ENCODE data around the gene NDUFB3.
"Not testable (repeated sequence)": the region's sequence is repeated elsewhere in the genome, so short reads cannot be mapped to it uniquely, and the experiment has no call there.

The NDUFB3 gene

DNA sequence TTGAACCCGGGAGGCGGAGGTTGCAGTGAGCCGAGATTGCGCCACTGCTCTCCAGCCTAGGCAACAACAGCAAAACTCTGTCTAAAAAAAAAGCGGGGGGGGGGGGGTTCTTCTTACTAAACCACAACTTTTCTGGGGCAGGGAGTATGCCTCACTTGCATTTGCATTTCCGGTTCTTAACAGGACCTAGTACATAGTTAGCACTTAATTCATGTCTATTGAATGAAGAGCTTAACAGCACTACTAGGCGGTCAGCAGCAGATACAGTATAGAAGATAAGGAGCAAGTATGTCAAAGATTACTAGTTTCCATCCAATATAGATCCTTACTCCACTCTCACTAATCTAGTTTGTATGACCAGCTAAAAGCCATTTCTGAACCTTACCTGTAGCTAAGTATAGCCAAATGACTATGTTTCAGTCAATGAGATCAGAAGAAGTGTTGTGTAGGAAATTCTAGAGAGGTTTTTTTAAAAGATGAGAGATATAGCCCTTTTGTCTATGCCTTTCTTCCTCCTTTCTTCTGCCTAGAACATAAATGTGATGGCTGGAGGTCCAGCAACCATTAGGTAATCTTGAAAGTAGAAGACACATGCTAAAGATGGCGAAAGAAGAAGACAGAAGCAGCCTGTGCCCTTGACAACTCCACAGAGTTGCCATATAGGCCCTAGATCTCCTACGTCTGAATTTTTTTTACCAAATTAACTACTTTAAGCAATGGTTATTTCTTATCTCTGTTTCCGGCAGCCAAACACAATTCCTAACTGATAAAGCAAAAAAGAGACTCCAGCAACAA, 11.6 kb upstream of the NDUFB3 start:
- Mint-ChIP-seq H3K4me1 (ENCODE audit: low read depth in 2 of 2) (peaks cover 35 to 55% of the 10 kb centered on the region in 2 donors), H3K36me3 (ENCODE audit: insufficient read depth) (peaks cover 13% of the 10 kb centered on the region), H3K9me3 (no peaks in the 10 kb centered on the region), H3K4me3 (peak overlapping the region in 1 of 2 donors; percentile 21), H3K27me3 (no peaks in the 10 kb centered on the region), H3K27ac (peak overlapping the region; percentile 2 to 4)
- ATAC-seq (replicated peaks), result peak; percentile 92
- DNase-seq, result no peak

- not testable (repeated sequence) for DNase-seq; H3K27me3 Mint-ChIP-seq; ATAC-seq (replicated peaks); H3K36me3 Mint-ChIP-seq (ENCODE audit: insufficient read depth); H3K9me3 Mint-ChIP-seq; H3K4me3 Mint-ChIP-seq
- H3K27ac Mint-ChIP-seq, result peak overlapping the region; percentile 56 to 62
- peaks cover 41 to 59% of the 10 kb centered on the region in 2 donors for H3K4me1 Mint-ChIP-seq (ENCODE audit: low read depth in 2 of 2)
These were observed 8.3 kb upstream of the NDUFB3 start for GRCh38 chr2:201063516-201063915.

DNA sequence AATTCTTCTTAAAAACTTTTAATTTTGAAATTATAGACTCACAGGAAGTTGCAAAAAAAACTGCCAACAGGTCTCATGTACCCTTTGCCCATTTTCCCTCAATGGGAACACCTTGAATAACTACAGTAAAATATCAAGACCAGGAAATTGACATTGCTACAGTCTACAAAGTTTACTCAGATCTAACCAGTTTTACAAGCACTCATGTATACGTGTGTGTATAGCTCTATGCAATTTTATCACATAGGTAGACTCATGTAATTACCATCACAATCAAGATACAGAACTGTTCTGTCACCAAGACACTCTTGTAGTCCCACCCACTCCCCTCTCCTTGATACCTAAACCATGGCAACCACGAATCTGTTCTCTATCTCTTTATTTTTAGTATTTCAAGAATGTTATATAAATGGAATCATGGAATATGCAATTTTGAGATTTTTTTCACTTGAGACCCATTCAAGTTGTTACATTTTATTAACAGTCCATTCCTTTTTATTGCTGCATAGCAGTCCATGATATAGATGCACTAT, 6.9 kb upstream of the NDUFB3 start:
- Mint-ChIP-seq H3K27me3 (no peaks in the 10 kb centered on the region), H3K4me1 (ENCODE audit: low read depth in 2 of 2) (peaks cover 42 to 60% of the 10 kb centered on the region in 2 donors), H3K27ac (peak overlapping the region; percentile 23 to 44), H3K4me3 (no peak overlapping the region), H3K9me3 (no peaks in the 10 kb centered on the region), H3K36me3 (ENCODE audit: insufficient read depth) (peaks cover 16% of the 10 kb centered on the region)
- ATAC-seq (replicated peaks) (no peak), DNase-seq (no peak)

DNA sequence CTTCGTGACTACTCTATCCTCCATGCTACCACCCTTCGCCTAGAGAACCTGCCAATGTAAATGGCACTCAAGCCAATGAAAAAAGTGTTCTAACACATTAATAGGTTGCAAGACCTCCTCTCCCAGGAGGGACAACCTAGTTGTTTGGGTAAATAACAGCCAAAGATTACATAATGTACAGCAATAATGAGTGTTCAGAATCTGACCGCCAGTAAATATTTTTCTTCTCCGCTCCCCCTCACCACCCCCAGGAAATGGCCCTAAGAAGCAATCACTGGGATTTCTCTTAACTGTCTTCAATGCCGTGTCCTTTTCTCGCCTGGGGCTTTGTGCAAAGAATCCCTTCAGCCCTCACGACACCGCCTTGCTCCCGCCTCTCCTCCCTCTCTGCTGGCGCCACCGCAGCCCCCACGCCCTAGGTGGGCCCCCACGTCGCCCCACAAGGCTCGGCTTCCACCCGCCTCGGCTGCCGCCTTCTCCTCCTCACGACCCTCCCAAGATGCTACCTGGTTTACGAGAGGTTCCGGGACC, 788 bp upstream of the NDUFB3 start:
- no peaks in the 10 kb centered on the region for H3K27me3 Mint-ChIP-seq
- H3K4me3 Mint-ChIP-seq, result peak overlapping the region; percentile 97 to 100
- peak overlapping the region; percentile 96 to 98 for H3K27ac Mint-ChIP-seq
- H3K4me1 Mint-ChIP-seq (ENCODE audit: low read depth in 2 of 2), result peaks cover 33 to 44% of the 10 kb centered on the region in 2 donors
- DNase-seq, result no peak
- H3K9me3 Mint-ChIP-seq, result no peaks in the 10 kb centered on the region
- peaks cover 27% of the 10 kb centered on the region for H3K36me3 Mint-ChIP-seq (ENCODE audit: insufficient read depth)
- ATAC-seq (replicated peaks), result peak; percentile 48

DNA sequence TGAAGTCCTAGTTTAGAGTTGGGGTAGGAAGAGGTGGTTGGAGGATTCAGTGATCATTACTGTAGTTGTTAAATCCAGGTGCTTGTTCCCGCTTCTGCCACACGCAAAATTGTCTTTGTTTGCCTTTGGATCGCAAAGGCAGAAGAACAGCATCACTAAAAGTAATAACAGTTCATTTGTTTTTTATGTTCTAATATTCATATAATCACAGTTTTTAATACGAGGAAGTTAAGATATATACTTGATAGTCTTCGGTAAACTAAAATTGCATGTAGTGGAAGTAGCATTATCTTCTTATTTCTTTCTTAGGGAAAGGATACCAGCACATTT, 365 bp downstream of the NDUFB3 start:
- H3K4me1 Mint-ChIP-seq (ENCODE audit: low read depth in 2 of 2), result peaks cover 28 to 35% of the 10 kb centered on the region in 2 donors
- no peak for DNase-seq
- H3K9me3 Mint-ChIP-seq, result no peaks in the 10 kb centered on the region
- no peak for ATAC-seq (replicated peaks)
- H3K27me3 Mint-ChIP-seq, result no peaks in the 10 kb centered on the region
- H3K36me3 Mint-ChIP-seq (ENCODE audit: insufficient read depth), result peaks cover 27% of the 10 kb centered on the region
- H3K4me3 Mint-ChIP-seq, result peak overlapping the region; percentile 97 to 100
- peak overlapping the region; percentile 96 to 98 for H3K27ac Mint-ChIP-seq

GRCh38 chr2:201073071-201073470, 1.3 kb downstream of the NDUFB3 start:
- DNase-seq (no peak), ATAC-seq (replicated peaks) (no peak)
- H3K9me3 Mint-ChIP-seq, result no peaks in the 10 kb centered on the region
- no peaks in the 10 kb centered on the region for H3K27me3 Mint-ChIP-seq
- H3K4me3 Mint-ChIP-seq, result peak overlapping the region; percentile 37 to 97
- H3K4me1 Mint-ChIP-seq (ENCODE audit: low read depth in 2 of 2), result peaks cover 28 to 35% of the 10 kb centered on the region in 2 donors
- peaks cover 30% of the 10 kb centered on the region for H3K36me3 Mint-ChIP-seq (ENCODE audit: insufficient read depth)
- H3K27ac Mint-ChIP-seq, result no peak overlapping the region

GRCh38 chr2:201074996-201075395, 3.2 kb downstream of the NDUFB3 start:
- Mint-ChIP-seq H3K27me3 (no peaks in the 10 kb centered on the region), H3K4me3 (no peak overlapping the region), H3K36me3 (ENCODE audit: insufficient read depth) (peaks cover 35% of the 10 kb centered on the region), H3K4me1 (ENCODE audit: low read depth in 2 of 2) (peaks cover 18 to 21% of the 10 kb centered on the region in 2 donors), H3K9me3 (no peaks in the 10 kb centered on the region), H3K27ac (no peak overlapping the region)
- DNase-seq (no peak), ATAC-seq (replicated peaks) (no peak)

DNA sequence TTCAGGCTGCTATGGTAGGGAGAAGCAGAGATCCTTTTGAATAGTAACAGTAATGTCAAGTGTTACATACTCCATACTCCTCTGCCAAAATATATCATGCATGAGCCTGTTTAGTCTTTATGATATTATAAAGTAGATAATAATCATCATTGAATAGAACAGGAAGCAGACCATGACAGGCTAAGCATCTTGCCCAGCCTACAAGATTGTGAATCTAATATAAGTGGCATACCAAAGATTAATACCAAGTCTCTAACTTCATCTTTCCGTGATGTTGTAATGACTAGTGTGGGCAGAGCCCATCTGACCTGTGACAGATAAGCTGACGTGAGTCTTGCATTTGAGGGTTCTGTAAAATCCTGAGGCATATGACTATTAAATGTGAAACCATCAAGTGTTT, 13.1 kb downstream of the NDUFB3 start:
- Mint-ChIP-seq H3K27me3 (no peaks in the 10 kb centered on the region), H3K27ac (peak overlapping the region in 1 of 2 donors; percentile 54), H3K4me1 (ENCODE audit: low read depth in 2 of 2) (peaks cover 1 to 3% of the 10 kb centered on the region in 2 donors), H3K9me3 (no peaks in the 10 kb centered on the region), H3K4me3 (no peak overlapping the region), H3K36me3 (ENCODE audit: insufficient read depth) (peaks cover 85% of the 10 kb centered on the region)
- no peak for DNase-seq
- no peak for ATAC-seq (replicated peaks)

- Mint-ChIP-seq H3K36me3 (ENCODE audit: insufficient read depth) (peaks cover 36% of the 10 kb centered on the region), H3K27ac (peak overlapping the region in 1 of 2 donors; percentile 68), H3K4me3 (no peak overlapping the region), H3K27me3 (no peaks in the 10 kb centered on the region), H3K9me3 (no peaks in the 10 kb centered on the region), H3K4me1 (ENCODE audit: low read depth in 2 of 2) (no peaks in the 10 kb centered on the region)
- ATAC-seq (replicated peaks) (no peak), DNase-seq (no peak)
These were observed 18.8 kb downstream of the NDUFB3 start for GRCh38 chr2:201090574-201090973.

DNA sequence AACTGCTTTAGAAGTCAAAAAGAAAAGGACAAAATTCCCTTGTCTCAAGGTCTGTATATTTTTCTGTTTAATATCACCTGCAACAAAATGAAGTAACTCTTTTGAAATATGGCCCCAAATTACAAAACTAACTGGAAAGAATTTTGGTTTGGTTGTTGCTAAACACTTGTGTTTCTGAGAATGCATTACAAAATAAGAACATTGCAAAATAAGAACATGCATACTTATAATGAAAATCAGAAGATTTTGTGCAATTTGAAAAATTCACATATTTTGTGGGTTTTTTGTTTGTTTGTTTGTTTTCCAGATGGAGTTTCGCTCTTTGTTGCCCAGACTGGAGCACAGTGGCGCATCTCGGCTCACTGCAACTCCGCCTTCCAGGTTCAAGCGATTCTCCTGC, 21.8 kb downstream of the NDUFB3 start:
- DNase-seq (no peak), ATAC-seq (replicated peaks) (no peak)
- H3K36me3 Mint-ChIP-seq (ENCODE audit: insufficient read depth), result peaks cover 12% of the 10 kb centered on the region
- H3K27me3 Mint-ChIP-seq, result no peaks in the 10 kb centered on the region
- no peak overlapping the region for H3K27ac Mint-ChIP-seq
- H3K4me3 Mint-ChIP-seq, result no peak overlapping the region
- H3K9me3 Mint-ChIP-seq, result no peaks in the 10 kb centered on the region
- H3K4me1 Mint-ChIP-seq (ENCODE audit: low read depth in 2 of 2), result no peaks in the 10 kb centered on the region

GRCh38 chr2:201100497-201100896, 28.7 kb downstream of the NDUFB3 start:
- Mint-ChIP-seq H3K4me1 (ENCODE audit: low read depth in 2 of 2) (no peaks in the 10 kb centered on the region), H3K27ac (no peak overlapping the region), H3K36me3 (ENCODE audit: insufficient read depth) (no peaks in the 10 kb centered on the region), H3K9me3 (no peaks in the 10 kb centered on the region), H3K27me3 (no peaks in the 10 kb centered on the region), H3K4me3 (no peak overlapping the region)
- no peak for ATAC-seq (replicated peaks)
- no peak for DNase-seq

GRCh38 chr2:201105759-201106158, 34.0 kb downstream of the NDUFB3 start:
- H3K4me1 Mint-ChIP-seq (ENCODE audit: low read depth in 2 of 2), result no peaks in the 10 kb centered on the region
- no peak for ATAC-seq (replicated peaks)
- no peak for DNase-seq
- H3K27ac Mint-ChIP-seq, result no peak overlapping the region
- H3K27me3 Mint-ChIP-seq, result no peaks in the 10 kb centered on the region
- no peak overlapping the region for H3K4me3 Mint-ChIP-seq
- no peaks in the 10 kb centered on the region for H3K9me3 Mint-ChIP-seq
- no peaks in the 10 kb centered on the region for H3K36me3 Mint-ChIP-seq (ENCODE audit: insufficient read depth)

DNA sequence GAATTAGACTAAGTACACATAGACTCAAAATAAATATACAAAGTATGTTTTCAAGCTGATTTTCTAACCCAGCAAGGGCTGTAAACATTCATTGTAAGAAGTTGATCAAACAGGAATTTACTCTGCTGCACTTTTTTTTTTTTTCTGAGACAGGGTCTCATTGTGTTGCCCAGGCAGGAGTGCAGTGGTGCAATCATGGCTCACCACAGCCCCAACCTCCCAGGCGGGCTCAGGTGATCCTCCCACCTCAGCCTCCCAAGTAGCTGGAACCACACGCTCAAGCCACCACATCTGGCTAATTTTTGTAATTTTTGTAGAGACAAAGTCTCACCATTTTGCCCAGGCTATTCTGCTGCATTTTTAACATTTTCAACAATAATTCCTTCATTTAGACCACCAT, 35.8 kb downstream of the NDUFB3 start:
- no peak overlapping the region for H3K27ac Mint-ChIP-seq
- H3K36me3 Mint-ChIP-seq (ENCODE audit: insufficient read depth), result no peaks in the 10 kb centered on the region
- no peaks in the 10 kb centered on the region for H3K4me1 Mint-ChIP-seq (ENCODE audit: low read depth in 2 of 2)
- no peak for DNase-seq
- H3K9me3 Mint-ChIP-seq, result no peaks in the 10 kb centered on the region
- H3K27me3 Mint-ChIP-seq, result no peaks in the 10 kb centered on the region
- no peak overlapping the region for H3K4me3 Mint-ChIP-seq
- no peak for ATAC-seq (replicated peaks)

DNA sequence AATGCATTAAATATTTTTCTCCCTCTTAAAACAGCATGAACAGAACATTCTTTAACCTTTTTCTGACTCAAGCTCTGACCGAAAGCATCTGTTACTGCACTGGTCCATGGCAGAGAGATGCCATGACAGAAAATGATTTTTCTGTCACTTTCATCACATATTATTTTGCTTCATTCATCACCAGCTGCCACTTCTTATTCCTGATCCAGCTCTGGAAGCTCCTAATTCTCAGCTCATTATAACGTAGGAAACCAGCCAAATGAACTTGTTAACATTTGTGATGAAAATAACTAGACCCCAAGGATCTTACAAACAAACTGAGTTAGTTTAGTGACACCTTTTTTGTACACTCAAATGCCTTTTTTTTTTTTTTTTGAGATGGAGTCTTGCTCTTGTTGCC, 36.5 kb downstream of the NDUFB3 start:
- Mint-ChIP-seq H3K9me3 (no peaks in the 10 kb centered on the region), H3K4me1 (ENCODE audit: low read depth in 2 of 2) (peaks cover 0 to under 1% of the 10 kb centered on the region in 2 donors), H3K27me3 (no peaks in the 10 kb centered on the region), H3K36me3 (ENCODE audit: insufficient read depth) (no peaks in the 10 kb centered on the region), H3K27ac (no peak overlapping the region), H3K4me3 (no peak overlapping the region)
- ATAC-seq (replicated peaks) (no peak), DNase-seq (no peak)
